Transverse colon (tissue), 4 donors: Measurements from ENCODE around the gene INSM1. TPM values are rescaled to one million over a fixed set of nuclear protein-coding genes. Genes with fewer than 3 reads are reported as not detected.

ENCODE experiments used
- DNase-seq: peaks from one replicate; pipeline ENCODE4 v3.0.0-alpha.2; 2019
- H3K27ac ChIP-seq, 4 donors: fragments of 200-600 bp; sonication (generic); 2 replicates each; pipeline ENCODE4 v1.5.1; 2016 to 2018; ENCODE audit warnings: inconsistent platforms in 4 of 4
- H3K27me3 ChIP-seq: fragments of 200-600 bp; sonication (generic); 2 replicates; pipeline ENCODE4 v1.5.1; 2017; ENCODE audit warnings: inconsistent platforms
- H3K36me3 ChIP-seq, 4 donors: fragments of 200-600 bp; sonication (generic); 2 replicates each; pipeline ENCODE4 v1.5.1; 2017 to 2019; ENCODE audit warnings: inconsistent platforms in 4 of 4
- H3K4me1 ChIP-seq, 4 donors: fragments of 200-600 bp; sonication (generic); 2 replicates each; pipeline ENCODE4 v1.5.1; 2017 to 2020; ENCODE audit warnings: inconsistent platforms in 4 of 4
- H3K4me3 ChIP-seq, 4 donors: fragments of 200-600 bp; sonication (generic); 1 replicate in 1 of 4; 2 replicates in 3 of 4; pipeline versions ENCODE4 v1.5.1 to v1.6.1; 2017 to 2019; ENCODE audit warnings: inconsistent platforms in 4 of 4
- H3K9me3 ChIP-seq, 2 donors: fragments of 200-600 bp; sonication (generic); 2 replicates each; pipeline ENCODE4 v1.5.1; 2017 to 2019; ENCODE audit warnings: inconsistent platforms in 2 of 2
- EP300 ChIP-seq: sonication (generic); formaldehyde crosslinking; IDR thresholded peaks from one replicate; pipeline ENCODE4 v1.6.1; 2017; ENCODE audit warnings: antibody characterized with exemption, low read depth
- POLR2A ChIP-seq: fragments of 450-650 bp; IDR thresholded peaks from one replicate; pipeline ENCODE4 v1.6.1; 2016; ENCODE audit warnings: antibody characterized with exemption, mild to moderate bottlenecking, moderate library complexity
- POLR2AphosphoS5 ChIP-seq, 3 donors: sonication (generic); formaldehyde crosslinking; IDR thresholded peaks; one replicate each; pipeline ENCODE4 v1.6.1; 2016; ENCODE audit warnings: antibody characterized with exemption in 3 of 3
- WGBS, 2 donors: methylation state at CpG; one replicate each; pipeline ENCODE4 v1.1.5; 2018; ENCODE audit warnings: low coverage in 1 of 2; 5-methylcytosine and 5-hydroxymethylcytosine counted together
- in situ Hi-C, 4 donors: fragments of 200-750 bp; cut with MboI; loops; one replicate each; pipeline versions ENCODE4 v1.15.0 to v1.15.1; 2017; ENCODE audit warnings: low sequenced_read_pairs in 3 of 4, low pct_ligation_motif_present in 1 of 4, low pct_unique_long_range_greater_than_20kb in 1 of 4
- intact Hi-C: fragments of 100-400 bp; cut with DNase I; formaldehyde crosslinking; loops from one replicate; pipeline ENCODE4 v1.15.1; 2023; ENCODE audit warnings: low total_unique reads
- total RNA-seq, 4 donors: library from RNA; depleted of rRNA; stranded (reverse); fragments of >200 nt; gene quantifications; one replicate each; pipeline ENCODE4 v1.1.0, GENCODE V29; 2016
- TF ChIP-seq, protein P1 (sequence below), 5 experiments: fragments of 200-600 bp in 3 of 5; fragments of 450-650 bp in 2 of 5; sonication (generic) in 3 of 5; IDR thresholded peaks; 1 replicate in 2 of 5; 2 replicates in 3 of 5; pipeline ENCODE4 v1.5.1; 2016 to 2017; ENCODE audit warnings: antibody characterized with exemption in 5 of 5, inconsistent platforms in 3 of 5, mild to moderate bottlenecking in 2 of 5, moderate library complexity in 1 of 5

The INSM1 gene
- total RNA-seq, 4 donors from 2014 or later = 0.60 to 3.0 (median 1.4) TPM

DNA sequence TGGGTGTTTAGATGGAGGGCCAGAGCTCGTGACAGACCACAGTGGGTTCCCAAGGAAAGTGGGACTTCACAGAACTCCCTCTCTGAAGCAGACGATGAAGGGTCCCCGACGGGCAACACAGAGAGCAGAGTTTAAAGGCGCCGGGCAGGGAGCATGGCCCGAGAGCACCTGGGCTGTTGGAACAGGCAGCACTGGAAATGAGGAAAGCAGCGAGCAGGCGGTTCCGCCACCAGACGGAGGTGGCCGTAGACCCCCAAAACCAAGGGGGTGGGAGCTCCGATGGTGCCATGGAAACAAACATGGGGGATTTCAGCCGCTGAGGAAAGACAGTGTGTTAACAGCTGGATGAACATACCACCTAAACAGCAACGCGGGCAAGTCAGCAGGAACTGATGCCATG, 27.5 kb upstream of the INSM1 start:
- Histone ChIP-seq H3K27me3 (peaks cover 7% of the 10 kb centered on the region), H3K4me3 (no peak overlapping the region), H3K4me1 (no peaks in the 10 kb centered on the region), H3K9me3 (no peaks in the 10 kb centered on the region), H3K36me3 (no peaks in the 10 kb centered on the region), H3K27ac (no peak overlapping the region)
- WGBS, 2 donors = 93 to 98% methylated on average over 6 to 16 of the region's 16 CpGs
- no peak for DNase-seq
- intact Hi-C loops (no loop called here), in situ Hi-C loops (no loop called here)
- TF ChIP-seq, protein P1, sequence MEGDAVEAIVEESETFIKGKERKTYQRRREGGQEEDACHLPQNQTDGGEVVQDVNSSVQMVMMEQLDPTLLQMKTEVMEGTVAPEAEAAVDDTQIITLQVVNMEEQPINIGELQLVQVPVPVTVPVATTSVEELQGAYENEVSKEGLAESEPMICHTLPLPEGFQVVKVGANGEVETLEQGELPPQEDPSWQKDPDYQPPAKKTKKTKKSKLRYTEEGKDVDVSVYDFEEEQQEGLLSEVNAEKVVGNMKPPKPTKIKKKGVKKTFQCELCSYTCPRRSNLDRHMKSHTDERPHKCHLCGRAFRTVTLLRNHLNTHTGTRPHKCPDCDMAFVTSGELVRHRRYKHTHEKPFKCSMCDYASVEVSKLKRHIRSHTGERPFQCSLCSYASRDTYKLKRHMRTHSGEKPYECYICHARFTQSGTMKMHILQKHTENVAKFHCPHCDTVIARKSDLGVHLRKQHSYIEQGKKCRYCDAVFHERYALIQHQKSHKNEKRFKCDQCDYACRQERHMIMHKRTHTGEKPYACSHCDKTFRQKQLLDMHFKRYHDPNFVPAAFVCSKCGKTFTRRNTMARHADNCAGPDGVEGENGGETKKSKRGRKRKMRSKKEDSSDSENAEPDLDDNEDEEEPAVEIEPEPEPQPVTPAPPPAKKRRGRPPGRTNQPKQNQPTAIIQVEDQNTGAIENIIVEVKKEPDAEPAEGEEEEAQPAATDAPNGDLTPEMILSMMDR (IDR thresholded peaks at IDR 0.05) = no peak
- TF ChIP-seq EP300 (no peak), POLR2A (no peak), POLR2AphosphoS5 (IDR thresholded peaks at IDR 0.05) (no peak)

DNA sequence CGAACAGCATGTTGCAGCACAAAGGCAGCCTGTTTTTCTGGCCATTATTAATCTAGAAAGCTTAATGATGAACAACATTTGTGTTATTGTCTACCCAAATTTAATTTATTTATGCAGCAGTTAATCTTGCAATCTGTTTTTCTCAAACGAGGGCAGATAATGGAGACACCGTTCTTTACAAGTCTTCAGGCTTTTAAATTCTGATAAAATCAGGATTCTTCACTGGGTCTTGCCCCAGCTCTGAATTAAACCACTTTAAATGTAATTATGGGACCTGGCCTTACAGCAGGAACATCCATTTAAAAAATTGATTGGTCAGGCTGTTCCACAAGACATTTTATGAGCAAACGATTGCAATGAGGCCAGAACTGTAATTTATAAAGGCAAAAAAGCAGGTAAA, 26.5 kb upstream of the INSM1 start:
- no peaks in the 10 kb centered on the region for H3K36me3 ChIP-seq
- peaks cover 7% of the 10 kb centered on the region for H3K27me3 ChIP-seq
- intact Hi-C loops (no loop called here), in situ Hi-C loops (no loop called here)
- no peak overlapping the region for H3K4me3 ChIP-seq
- H3K9me3 ChIP-seq = no peaks in the 10 kb centered on the region
- DNase-seq = no peak
- no peaks in the 10 kb centered on the region for H3K4me1 ChIP-seq
- no peak overlapping the region for H3K27ac ChIP-seq
- 50 to 69% methylated on average over 3 to 4 of the region's 4 CpGs for WGBS, 2 donors
- TF ChIP-seq POLR2AphosphoS5 (IDR thresholded peaks at IDR 0.05) (no peak), POLR2A (no peak), EP300 (no peak)
- TF ChIP-seq, protein P1 (IDR thresholded peaks at IDR 0.05) = no peak

DNA sequence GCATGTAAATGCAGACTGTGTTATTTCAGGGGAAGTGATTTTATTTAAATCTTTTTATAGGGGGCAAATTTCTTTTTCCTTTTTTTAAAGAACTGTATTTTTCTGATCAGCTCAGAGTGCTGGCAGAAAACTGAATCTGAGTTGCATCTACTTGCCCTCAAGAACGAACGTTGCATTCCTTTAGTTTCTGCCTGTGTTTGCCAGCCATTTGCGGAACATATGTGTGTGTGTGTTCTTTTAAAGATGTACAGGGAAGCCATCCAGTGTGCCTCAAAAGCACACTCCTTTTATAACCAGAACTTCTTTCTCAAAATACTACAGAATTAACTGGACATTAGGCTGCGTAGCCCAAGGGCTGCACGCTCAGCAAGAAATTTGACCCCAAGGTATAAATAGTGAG, 25.8 kb upstream of the INSM1 start:
- DNase-seq = no peak
- Histone ChIP-seq H3K27me3 (peaks cover 7% of the 10 kb centered on the region), H3K4me1 (no peaks in the 10 kb centered on the region), H3K27ac (no peak overlapping the region), H3K36me3 (no peaks in the 10 kb centered on the region), H3K4me3 (no peak overlapping the region), H3K9me3 (no peaks in the 10 kb centered on the region)
- TF ChIP-seq POLR2AphosphoS5 (IDR thresholded peaks at IDR 0.05) = no peak
- TF ChIP-seq EP300 = no peak
- no peak for TF ChIP-seq POLR2A
- TF ChIP-seq, protein P1 (IDR thresholded peaks at IDR 0.05) = no peak
- 57 to 65% methylated on average over 5 of the region's 5 CpGs for WGBS, 2 donors
- intact Hi-C loops = no loop called here
- in situ Hi-C loops = no loop called here

DNA sequence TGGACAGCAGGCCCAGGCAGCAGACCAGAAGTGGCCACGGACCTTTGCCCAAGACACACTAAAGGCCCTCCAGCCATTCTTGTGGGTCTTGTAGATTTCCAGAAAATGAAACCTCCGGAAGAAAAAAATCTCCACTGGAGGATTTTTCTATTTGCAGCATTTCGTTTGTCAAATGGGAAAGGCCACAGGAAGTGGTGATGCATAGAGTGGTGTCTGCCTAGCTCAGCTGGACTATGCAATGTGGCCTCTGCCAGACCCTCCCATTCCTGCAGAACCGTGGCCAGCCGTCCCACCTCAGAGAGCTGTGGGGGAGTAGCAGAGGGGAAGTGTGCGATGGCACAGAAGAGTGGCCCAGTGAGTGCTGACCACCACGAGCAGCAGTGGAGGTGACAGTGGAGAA, 24.0 kb upstream of the INSM1 start:
- Histone ChIP-seq H3K9me3 (no peaks in the 10 kb centered on the region), H3K36me3 (no peaks in the 10 kb centered on the region), H3K4me3 (no peak overlapping the region), H3K4me1 (no peaks in the 10 kb centered on the region), H3K27me3 (peaks cover 7% of the 10 kb centered on the region), H3K27ac (no peak overlapping the region)
- intact Hi-C loops = no loop called here
- no peak for DNase-seq
- 77 to 84% methylated on average over 4 to 7 of the region's 7 CpGs for WGBS, 2 donors
- in situ Hi-C loops = no loop called here
- TF ChIP-seq EP300 (no peak), POLR2A (no peak), POLR2AphosphoS5 (IDR thresholded peaks at IDR 0.05) (no peak)
- TF ChIP-seq, protein P1 (IDR thresholded peaks at IDR 0.05) = no peak
